ENCODE measurements around the gene MYH11. TPM values are rescaled to one million over a fixed set of nuclear protein-coding genes. Genes with fewer than 3 reads are reported as not detected.

MYH11 gene
- total RNA-seq, 1 experiment from 2014 or later = 0.05 TPM

GRCh38 chr16:15708997-15709396 is 147.8 kb downstream of the MYH11 start:
- Mint-ChIP-seq H3K27me3 (ENCODE audit: unreplicated experiment) (no peaks in the 10 kb centered on the region), H3K4me3 (ENCODE audit: low read depth, unreplicated experiment) (no peak overlapping the region), H3K27ac (ENCODE audit: unreplicated experiment) (no peak overlapping the region), H3K9me3 (ENCODE audit: low read depth, unreplicated experiment) (no peaks in the 10 kb centered on the region), H3K36me3 (ENCODE audit: insufficient read depth, unreplicated experiment) (peaks cover 11% of the 10 kb centered on the region), H3K4me1 (ENCODE audit: low read depth, unreplicated experiment) (no peaks in the 10 kb centered on the region)
- CTCF ChIA-PET = no interaction called here
- no TSS peak for BruUV-seq (replicated peaks)
- intact Hi-C loops (cut with micrococcal nuclease; ENCODE audit: unreplicated experiment) = loop anchor here (10.0 kb wide), 1 partner anchor 284 kb away; no protein-coding TSS in a partner anchor
- no peak for TF ChIP-seq CTCF (IDR thresholded peaks at IDR 0.05; ENCODE audit: unreplicated experiment)
- DNase-seq = no peak

- CTCF ChIA-PET = interaction anchor here (0.6 kb wide), 1 partner anchor 43 kb away, joined by 3 read pairs; no protein-coding TSS in a partner anchor
- Mint-ChIP-seq H3K4me1 (ENCODE audit: low read depth, unreplicated experiment) (no peaks in the 10 kb centered on the region), H3K36me3 (ENCODE audit: insufficient read depth, unreplicated experiment) (peaks cover 12% of the 10 kb centered on the region), H3K9me3 (ENCODE audit: low read depth, unreplicated experiment) (no peaks in the 10 kb centered on the region), H3K4me3 (ENCODE audit: low read depth, unreplicated experiment) (no peak overlapping the region), H3K27ac (ENCODE audit: unreplicated experiment) (no peak overlapping the region), H3K27me3 (ENCODE audit: unreplicated experiment) (no peaks in the 10 kb centered on the region)
- BruUV-seq (replicated peaks) = no TSS peak
- intact Hi-C loops (cut with micrococcal nuclease; ENCODE audit: unreplicated experiment) = loop anchor here (10.0 kb wide), 1 partner anchor 283 kb away; no protein-coding TSS in a partner anchor
- TF ChIP-seq CTCF (IDR thresholded peaks at IDR 0.05; ENCODE audit: unreplicated experiment) = no peak
- DNase-seq = no peak
Measured at GRCh38 chr16:15708096-15708495, 148.7 kb downstream of the MYH11 start.

GRCh38 chr16:15707332-15707731 is 149.5 kb downstream of the MYH11 start:
- TF ChIP-seq CTCF (IDR thresholded peaks at IDR 0.05; ENCODE audit: unreplicated experiment) = no peak
- intact Hi-C loops (cut with micrococcal nuclease; ENCODE audit: unreplicated experiment) = loop anchor here (10.0 kb wide), 1 partner anchor 283 kb away; no protein-coding TSS in a partner anchor
- CTCF ChIA-PET = interaction anchor here (0.7 kb wide), 1 partner anchor 49 kb away, joined by 4 read pairs; no protein-coding TSS in a partner anchor
- Mint-ChIP-seq H3K9me3 (ENCODE audit: low read depth, unreplicated experiment) (no peaks in the 10 kb centered on the region), H3K4me3 (ENCODE audit: low read depth, unreplicated experiment) (no peak overlapping the region), H3K27me3 (ENCODE audit: unreplicated experiment) (no peaks in the 10 kb centered on the region), H3K4me1 (ENCODE audit: low read depth, unreplicated experiment) (no peaks in the 10 kb centered on the region), H3K36me3 (ENCODE audit: insufficient read depth, unreplicated experiment) (peaks cover 20% of the 10 kb centered on the region), H3K27ac (ENCODE audit: unreplicated experiment) (no peak overlapping the region)
- no peak for DNase-seq
- BruUV-seq (replicated peaks) = no TSS peak

GRCh38 chr16:15705064-15705565 is 151.7 kb downstream of the MYH11 start:
- BruUV-seq (replicated peaks) = no TSS peak
- Mint-ChIP-seq H3K36me3 (ENCODE audit: insufficient read depth, unreplicated experiment) (peaks cover 24% of the 10 kb centered on the region), H3K27me3 (ENCODE audit: unreplicated experiment) (no peaks in the 10 kb centered on the region), H3K4me1 (ENCODE audit: low read depth, unreplicated experiment) (no peaks in the 10 kb centered on the region), H3K4me3 (ENCODE audit: low read depth, unreplicated experiment) (no peak overlapping the region), H3K27ac (ENCODE audit: unreplicated experiment) (no peak overlapping the region), H3K9me3 (ENCODE audit: low read depth, unreplicated experiment) (no peaks in the 10 kb centered on the region)
- no peak for TF ChIP-seq CTCF (IDR thresholded peaks at IDR 0.05; ENCODE audit: unreplicated experiment)
- CTCF ChIA-PET = no interaction called here
- DNase-seq = no peak
- intact Hi-C loops (cut with micrococcal nuclease; ENCODE audit: unreplicated experiment) = loop anchor here (10.0 kb wide), 1 partner anchor 280 kb away; no protein-coding TSS in a partner anchor

All from Calu3 (cell line).